Measurements from ENCODE around the gene TXLNB.

GRCh38 chr6:139251691-139252390 lies 40.0 kb downstream of the TXLNB start:
- TF ChIP-seq CTCF (IDR thresholded peaks at IDR 0.05) (no peak), POLR2A (IDR thresholded peaks at IDR 0.05) (no peak), EP300 (IDR thresholded peaks at IDR 0.05) (no peak)
